A549 treated with GW870086 at 1 μM for 4 hours (cell line): Measurements from ENCODE around the gene LRRC75A. TPM values are rescaled to one million over a fixed set of nuclear protein-coding genes. Genes with fewer than 3 reads are reported as not detected.

Source experiments
- total RNA-seq: library from RNA; stranded (reverse); fragments of 200-300 nt; extraction: Qiagen RNA extraction; gene quantifications from 5 replicates; pipeline ENCODE4 v1.2.3, GENCODE V29; 2022; ENCODE audit warnings: low read depth

Gene LRRC75A, protein sequence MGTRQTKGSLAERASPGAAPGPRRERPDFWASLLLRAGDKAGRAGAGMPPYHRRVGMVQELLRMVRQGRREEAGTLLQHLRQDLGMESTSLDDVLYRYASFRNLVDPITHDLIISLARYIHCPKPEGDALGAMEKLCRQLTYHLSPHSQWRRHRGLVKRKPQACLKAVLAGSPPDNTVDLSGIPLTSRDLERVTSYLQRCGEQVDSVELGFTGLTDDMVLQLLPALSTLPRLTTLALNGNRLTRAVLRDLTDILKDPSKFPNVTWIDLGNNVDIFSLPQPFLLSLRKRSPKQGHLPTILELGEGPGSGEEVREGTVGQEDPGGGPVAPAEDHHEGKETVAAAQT
- 0.75 to 1.1 TPM (median 0.94 TPM) in 5 replicates for total RNA-seq

GRCh38 chr17:16491703-16492612, at the start of gene LRRC75A:
Gene LRRC75A (minus strand): TSS chr17:16492193. CDS start chr17:16491990, 203 bp downstream.

DNA sequence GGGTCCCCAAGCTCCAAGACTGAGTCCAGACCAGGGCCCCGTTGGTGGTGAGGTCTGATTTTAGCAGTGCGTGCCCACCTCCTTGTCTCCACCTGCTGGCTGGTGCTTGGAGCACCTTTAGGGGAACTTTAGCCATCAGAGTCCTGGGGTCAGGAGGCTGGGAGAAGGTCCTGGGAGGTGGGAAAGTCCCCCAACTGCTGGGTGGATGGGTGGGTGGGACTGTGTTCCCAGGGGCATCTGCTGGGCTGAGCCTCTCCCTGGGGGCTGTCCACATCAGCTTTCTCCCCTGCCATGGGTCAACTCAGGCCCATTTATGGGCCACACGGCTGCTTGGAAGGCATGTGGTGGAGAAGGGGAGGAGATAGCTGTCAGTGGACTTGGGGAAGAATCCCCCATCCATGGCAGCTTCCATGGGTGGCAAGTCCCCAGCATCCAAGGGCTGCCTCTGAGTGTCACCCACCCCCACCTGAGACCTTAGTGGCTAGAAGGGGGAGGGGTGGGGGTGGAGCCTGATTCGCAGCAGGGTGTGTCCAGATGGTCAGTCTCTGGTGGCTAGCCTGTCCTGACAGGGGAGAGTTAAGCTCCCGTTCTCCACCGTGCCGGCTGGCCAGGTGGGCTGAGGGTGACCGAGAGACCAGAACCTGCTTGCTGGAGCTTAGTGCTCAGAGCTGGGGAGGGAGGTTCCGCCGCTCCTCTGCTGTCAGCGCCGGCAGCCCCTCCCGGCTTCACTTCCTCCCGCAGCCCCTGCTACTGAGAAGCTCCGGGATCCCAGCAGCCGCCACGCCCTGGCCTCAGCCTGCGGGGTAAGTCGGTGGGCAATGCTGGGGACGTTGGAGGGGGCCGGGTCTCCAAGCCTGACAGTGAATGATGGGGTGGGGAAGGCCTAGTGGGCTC, 76.7 kb downstream of the LRRC75A start, which contains the start of gene TRPV2:
Gene TRPV2, plus strand, starts transcription at position 541 of the 894 bp plus-strand sequence. CDS start 2,098 bp downstream, outside the sequence.

Other genes starting within 250 kb of the LRRC75A start
- 131 to 176 TPM (median 162 TPM) in 5 replicates for gene CENPV, start 138.7 kb downstream of the LRRC75A start, total RNA-seq
- 1,960 to 2,530 TPM (median 2,016 TPM) in 5 replicates for gene UBB, start 111.1 kb downstream of the LRRC75A start, total RNA-seq
- 0.35 to 0.78 TPM (median 0.55 TPM) in 5 replicates for gene TRPV2, start 76.6 kb downstream of the LRRC75A start, total RNA-seq
- 8.3 to 17.3 TPM (median 12.4 TPM) in 5 replicates for gene ZNF287, start 77.0 kb upstream of the LRRC75A start, total RNA-seq
- 0.81 to 2.3 TPM (median 1.9 TPM) in 5 replicates for gene ZNF624, start 161.7 kb upstream of the LRRC75A start, total RNA-seq
- 1.1 to 1.8 TPM (median 1.2 TPM) in 5 replicates for gene CCDC144A, start 198.0 kb upstream of the LRRC75A start, total RNA-seq